GM12878 (cell line): ENCODE measurements around the gene CHD6. TPM values are rescaled to one million over a fixed set of nuclear protein-coding genes. Genes with fewer than 3 reads are reported as not detected.

ENCODE experiments used
- ATAC-seq: fragments of 200-7000 bp; cut with Tn5 transposase; 3 replicates; pipeline ENCODE4 v1.9.1; 2020; ENCODE audit warnings: mild to moderate bottlenecking, moderate library complexity
- BruUV-seq: library from RNA; stranded (reverse); fragments of 400-500 nt; replicated peaks from 2 replicates; lab custom pipeline; 2021; lab: Mats Ljungman, UMichigan
- CTCF ChIA-PET: fragments of 300-600 bp; sonication (Branson Sonifier 250); formaldehyde crosslinking; extraction: SDS; loops from one replicate; lab custom pipeline; 2021; ENCODE audit warnings: inconsistent platforms; lab: Yijun Ruan, JAX
- POLR2A ChIA-PET: fragments of 350-600 bp; formaldehyde crosslinking; extraction: SDS; loops from one replicate; lab custom pipeline; 2021; ENCODE audit warnings: inconsistent platforms; lab: Charles Lee
- RAD21 ChIA-PET: fragments of 300-600 bp; sonication (Branson Sonifier 250); formaldehyde crosslinking; loops from one replicate; lab custom pipeline; 2023; ENCODE audit warnings: antibody characterized with exemption; ENCODE audit not compliant: unreplicated experiment; lab: Charles Lee
- SMC1A ChIA-PET: fragments of 300-600 bp; sonication (Branson Sonifier 250); formaldehyde crosslinking; loops from one replicate; lab custom pipeline; 2023; ENCODE audit not compliant: unreplicated experiment, uncharacterized antibody; lab: Charles Lee
- DNase-seq: peaks from one replicate; pipeline ENCODE4 v3.0.0-alpha.2; 2011; ENCODE audit warnings: low read depth, low spot score
- FAIRE-seq: peaks from 3 replicates; lab custom pipeline; 2011; peaks lifted over from hg19 to GRCh38; lab: Jason Lieb, UNC
- H2AFZ ChIP-seq: 2 replicates; pipeline ENCODE4 v1.6.0; 2011; ENCODE audit warnings: low read depth, low read length, control low read depth; ENCODE audit not compliant: control insufficient read depth
- H3K27ac ChIP-seq: 2 replicates; pipeline ENCODE4 v1.5.1; 2011; ENCODE audit warnings: control low read depth; ENCODE audit not compliant: control insufficient read depth, insufficient read depth
- H3K27me3 ChIP-seq, 2 experiments: replicated peaks in 1 of 2; 2 replicates each; pipeline versions ENCODE4 v1.6.0 to v1.6.1; 2011; ENCODE audit warnings: low read length in 1 of 2; ENCODE audit not compliant: control insufficient read depth in 2 of 2, insufficient read depth in 2 of 2
- H3K36me3 ChIP-seq, 2 experiments: 2 replicates each; pipeline ENCODE4 v1.5.1; 2011; ENCODE audit warnings: low read length in 1 of 2; ENCODE audit not compliant: control insufficient read depth in 2 of 2, insufficient read depth in 2 of 2
- H3K4me1 ChIP-seq: 2 replicates; pipeline ENCODE4 v1.6.1; 2011; ENCODE audit warnings: mild to moderate bottlenecking, low read length, moderate library complexity, mixed read lengths; ENCODE audit not compliant: control insufficient read depth, insufficient read depth
- H3K4me2 ChIP-seq: 2 replicates; pipeline ENCODE4 v1.6.0; 2011; ENCODE audit warnings: control low read depth; ENCODE audit not compliant: control insufficient read depth, insufficient read depth
- H3K4me3 ChIP-seq: fragments of 200-600 bp; sonication (generic); 2 replicates; pipeline ENCODE4 v1.5.1; 2016
- H3K79me2 ChIP-seq: 2 replicates; pipeline ENCODE4 v1.6.0; 2011; ENCODE audit warnings: low read length; ENCODE audit not compliant: control insufficient read depth, insufficient read depth
- H3K9ac ChIP-seq: 2 replicates; pipeline ENCODE4 v1.8.0; 2011; ENCODE audit warnings: low read length, control low read depth, mixed read lengths; ENCODE audit not compliant: control insufficient read depth, insufficient read depth
- H3K9me3 ChIP-seq: replicated peaks from 3 replicates; pipeline ENCODE4 v1.5.1; 2011; ENCODE audit warnings: mild to moderate bottlenecking, low read length; ENCODE audit not compliant: control insufficient read depth, insufficient read depth
- H4K20me1 ChIP-seq: 2 replicates; pipeline ENCODE4 v1.6.0; 2011; ENCODE audit not compliant: control insufficient read depth, insufficient read depth
- CHD1 ChIP-seq: IDR thresholded peaks from 2 replicates; pipeline ENCODE4 v1.6.1; 2012; ENCODE audit warnings: low read depth, low read length, improper control_type of control experiment
- EP300 ChIP-seq, 2 experiments: fragments of 150-350 bp in 1 of 2; IDR thresholded peaks; 2 replicates each; pipeline ENCODE4 v1.6.1; 2011 to 2012; ENCODE audit warnings: low read depth in 2 of 2, low read length in 2 of 2, borderline replicate concordance in 1 of 2, improper control_type of control experiment in 1 of 2, inconsistent platforms in 1 of 2; ENCODE audit not compliant: control insufficient read depth in 1 of 2
- FOXK2 ChIP-seq: fragments of 450-650 bp; IDR thresholded peaks from 2 replicates; pipeline ENCODE4 v1.6.1; 2017; ENCODE audit warnings: mild to moderate bottlenecking, moderate library complexity
- JUND ChIP-seq: IDR thresholded peaks from 2 replicates; pipeline ENCODE4 v1.6.1; 2012; ENCODE audit warnings: low read depth, mild to moderate bottlenecking, low read length, improper control_type of control experiment, moderate library complexity
- KAT2A ChIP-seq: conservative IDR thresholded peaks from 2 replicates; pipeline ENCODE4 v1.6.1; 2011; ENCODE audit warnings: low read depth, low read length; ENCODE audit not compliant: control insufficient read depth
- MLLT1 ChIP-seq: fragments of 450-650 bp; IDR thresholded peaks from 2 replicates; pipeline ENCODE4 v1.6.1; 2016; ENCODE audit warnings: mild to moderate bottlenecking
- NFXL1 ChIP-seq: fragments of 450-650 bp; IDR thresholded peaks from 2 replicates; pipeline ENCODE4 v1.6.1; 2017; ENCODE audit warnings: antibody characterized with exemption, mild to moderate bottlenecking, borderline replicate concordance
- RUNX3 ChIP-seq: IDR thresholded peaks from 2 replicates; pipeline ENCODE4 v1.6.1; 2012; ENCODE audit warnings: low read length, inconsistent platforms
- ZSCAN29 ChIP-seq: fragments of 450-650 bp; IDR thresholded peaks from 2 replicates; pipeline ENCODE4 v1.6.1; 2017; ENCODE audit warnings: mild to moderate bottlenecking, moderate library complexity
- whole genome bisulfite sequencing: methylation state at CpG from one replicate; pipeline ENCODE4 v1.1.6; 2016; ENCODE audit warnings: low lambda C conversion rate; ENCODE audit not compliant: insufficient replicate concordance, insufficient coverage; ENCODE audit errors: missing lambda C conversion rate; 5-methylcytosine and 5-hydroxymethylcytosine counted together
- in situ Hi-C: fragments of 300-500 bp; cut with MboI; formaldehyde crosslinking; loops from 9 replicates; pipeline ENCODE4 v1.14.3; 2018; ENCODE audit warnings: mixed read lengths
- intact Hi-C: fragments of 100-400 bp; cut with micrococcal nuclease; formaldehyde crosslinking; loops from one replicate; pipeline ENCODE4 v1.14.2; 2022; ENCODE audit not compliant: unreplicated experiment
- polyA plus RNA-seq, 11 experiments: library from polyadenylated mRNA; depleted of rRNA in 4 of 11; unstranded in 6 of 11; stranded (reverse) in 5 of 11; fragments of >200 nt; fragmentation: Nextera tagmentation in 4 of 11; fragmentation: Illumina TruSeq in 1 of 11; extraction: Ambion mirVana in 4 of 11; extraction: Trizol in 1 of 11; gene quantifications; 1 replicate in 1 of 11; 2 replicates in 10 of 11; pipeline versions ENCODE4 v1.2.1 to v1.2.3, GENCODE V29; 2011 to 2016; ENCODE audit warnings: inconsistent platforms in 2 of 11, missing spikeins in 2 of 11, low read depth in 1 of 11
- total RNA-seq, 4 experiments: library from RNA; depleted of rRNA in 3 of 4; stranded (reverse); fragments of >200 nt in 3 of 4; fragmentation: Illumina TruSeq in 1 of 4; extraction: Trizol in 1 of 4; gene quantifications; 2 replicates each; pipeline versions ENCODE4 v1.2.1 to v1.2.3, GENCODE V29; 2013 to 2021

Gene CHD6
- total and polyA plus RNA-seq, 10 of the 15 experiments (the other 5 are each of a cell fraction or from before 2014, with no cell fraction given) = 4.3 to 25.5 (median 17.1) TPM

- Histone ChIP-seq H3K27me3 (no peaks in the 10 kb centered on the region), H4K20me1 (no peaks in the 10 kb centered on the region), H2AFZ (no peak overlapping the region), H3K79me2 (no peaks in the 10 kb centered on the region; the same call in 1 of the 2 replicates), H3K9me3 (peaks cover 2% of the 10 kb centered on the region; the same call in 2 of the 3 replicates), H3K4me3 (no peak overlapping the region), H3K36me3 (peaks cover 4 to 20% of the 10 kb centered on the region in 2 experiments; a peak in 3 of 4 replicates), H3K4me1 (no peaks in the 10 kb centered on the region), H3K27ac (no peak overlapping the region), H3K4me2 (no peak overlapping the region), H3K9ac (no peak overlapping the region)
- ChIA-PET CTCF (no interaction called here), POLR2A (interaction anchor here (0.6 kb wide), 1 partner anchor 71 kb away, joined by 8 read pairs; no protein-coding TSS in a partner anchor), RAD21 (interaction anchor here (1.5 kb wide), 1 partner anchor 84 kb away, joined by 4 read pairs; the partner anchor contains the start of gene CHD6), SMC1A (no interaction called here)
- TF ChIP-seq JUND (no peak), ZSCAN29 (no peak), MLLT1 (no peak), CHD1 (no peak), KAT2A (no peak), FOXK2 (no peak), EP300 (IDR thresholded peaks at IDR 0.05; ENCODE audit: borderline replicate concordance in 1 of 2, control insufficient read depth in 1 of 2, low read depth in 2 of 2, low read length in 2 of 2) (no peak), NFXL1 (no peak), RUNX3 (no peak)
- in situ Hi-C loops = no loop called here
- ATAC-seq (no peak), FAIRE-seq (no peak), DNase-seq (no peak)
- 98% methylated on average over 2 of the region's 2 CpGs for WGBS
- intact Hi-C loops = no loop called here
- BruUV-seq = no TSS peak
These were observed 84.5 kb downstream of the CHD6 start for GRCh38 chr20:41533537-41534136.
